Measurements from ENCODE around the gene MRC2. TPM values are rescaled to one million over a fixed set of nuclear protein-coding genes. Genes with fewer than 3 reads are reported as not detected.

The MRC2 gene
- total and polyA plus RNA-seq, 9 of the 15 experiments (the other 6 are each of a cell fraction or from before 2014, with no cell fraction given), result 0.28 to 11.5 (median 6.6) TPM

- Histone ChIP-seq H3K4me1 (replicated peaks in 1 of 2; ENCODE audit: control insufficient read depth in 2 of 2, insufficient read depth in 2 of 2, low read length in 2 of 2) (peaks cover 3 to 33% of the 10 kb centered on the region in 2 experiments; a peak in 4 of 5 replicates), H3K4me2 (ENCODE audit: insufficient read depth, low read length) (no peak overlapping the region), H3K27ac (ENCODE audit: extremely low read depth, low read depth, low read length) (no peak overlapping the region), H3K27me3 (ENCODE audit: control insufficient read depth in 2 of 2, insufficient read depth in 2 of 2, low read length in 2 of 2) (peaks cover 17 to 47% of the 10 kb centered on the region in 2 experiments; a peak in 4 of 5 replicates), H3K9me3 (replicated peaks; ENCODE audit: control insufficient read depth, insufficient read depth, low read depth, low read length) (no peaks in the 10 kb centered on the region), H2AFZ (ENCODE audit: low read depth, low read length) (no peak overlapping the region), H3K9ac (ENCODE audit: insufficient read depth in 1 of 2, low read depth in 2 of 2, low read length in 2 of 2) (no peak overlapping the region), H3K36me3 (ENCODE audit: control insufficient read depth, insufficient read depth, low read length) (no peaks in the 10 kb centered on the region), H3K9me1 (ENCODE audit: control insufficient read depth, insufficient read depth, low read length) (no peaks in the 10 kb centered on the region), H3K79me2 (ENCODE audit: control insufficient read depth, insufficient read depth, low read length) (no peaks in the 10 kb centered on the region), H4K20me1 (replicated peaks; ENCODE audit: control insufficient read depth, insufficient read depth, low read length) (no peaks in the 10 kb centered on the region), H3K4me3 (no peak overlapping the region)
- CTCF ChIA-PET (ENCODE audit: low intra/inter-chr PET ratio), result no interaction called here
- ATAC-seq (no peak), DNase-seq (ENCODE audit: extremely low read depth in 1 of 4, low spot score in 3 of 4) (peak in 1 of 4 experiments; percentile 4), FAIRE-seq (no peak)
- in situ Hi-C loops (cut with MboI) (no loop called here), intact Hi-C loops (cut with micrococcal nuclease) (no loop called here)
- POLR2A ChIA-PET, result interaction anchor here (2.2 kb wide), 1 partner anchor 11 kb away, joined by 7 read pairs; no protein-coding TSS in a partner anchor
- WGBS (ENCODE audit: insufficient coverage, low coverage, missing lambda C conversion rate), result 62% methylated on average over 21 of the region's 23 CpGs
- TF ChIP-seq ZNF263 (CRISPR knock-in tag; IDR thresholded peaks at IDR 0.05; ENCODE audit: borderline replicate concordance), result peak; percentile 85
- peak; percentile 76 for TF ChIP-seq ZNF24 (IDR thresholded peaks at IDR 0.05)
- TF ChIP-seq ZNF75A (CRISPR knock-in tag; IDR thresholded peaks at IDR 0.05), result no peak
- BruUV-seq (replicated peaks), result no TSS peak
Observed at GRCh38 chr17:62631086-62631935, 3.8 kb downstream of the MRC2 start.

Measured in K562 (cell line).